HepG2 (cell line): Measurements from ENCODE around the gene AANAT. TPM values are rescaled to one million over a fixed set of nuclear protein-coding genes. Genes with fewer than 3 reads are reported as not detected.

Experiments
- CSRNP1 ChIP-seq: sonication (generic); formaldehyde crosslinking; IDR thresholded peaks from 2 replicates; pipeline ENCODE4 v1.8.1; 2023; ENCODE audit warnings: mild to moderate bottlenecking, missing genetic modification reagents
- MED1 ChIP-seq: sonication (generic); formaldehyde crosslinking; IDR thresholded peaks from 2 replicates; pipeline ENCODE4 v1.4.0; 2020; ENCODE audit warnings: missing genetic modification reagents
- PATZ1 ChIP-seq: sonication (generic); formaldehyde crosslinking; IDR thresholded peaks from 2 replicates; pipeline ENCODE4 v1.4.0; 2020; ENCODE audit warnings: missing genetic modification reagents
- PPARG ChIP-seq: conservative IDR thresholded peaks from 2 replicates; pipeline ENCODE4 v1.6.1; 2016; ENCODE audit warnings: missing biosample characterization, missing genetic modification reagents
- SCMH1 ChIP-seq: sonication (generic); formaldehyde crosslinking; IDR thresholded peaks from 2 replicates; pipeline ENCODE4 v1.9.0; 2021; ENCODE audit warnings: missing genetic modification reagents, mild to moderate bottlenecking, borderline replicate concordance
- SPEN ChIP-seq: sonication (generic); formaldehyde crosslinking; IDR thresholded peaks from 2 replicates; pipeline ENCODE4 v1.5.1; 2020; ENCODE audit warnings: low read depth, mild to moderate bottlenecking, missing genetic modification reagents
- UBTF ChIP-seq: sonication (generic); formaldehyde crosslinking; IDR thresholded peaks from 2 replicates; pipeline ENCODE4 v1.4.0; 2020; ENCODE audit warnings: mild to moderate bottlenecking, missing genetic modification reagents
- ZNF225 ChIP-seq: sonication (generic); formaldehyde crosslinking; IDR thresholded peaks from 2 replicates; pipeline ENCODE4 v1.4.0; 2020; ENCODE audit warnings: mild to moderate bottlenecking, missing genetic modification reagents
- ZNF629 ChIP-seq: sonication (generic); formaldehyde crosslinking; conservative IDR thresholded peaks from 2 replicates; pipeline ENCODE4 v1.5.0; 2020; ENCODE audit warnings: missing genetic modification reagents
- polyA plus RNA-seq, 8 experiments: library from polyadenylated mRNA; depleted of rRNA in 3 of 8; stranded (reverse) in 7 of 8; unstranded in 1 of 8; fragments of >200 nt; fragmentation: Illumina TruSeq in 4 of 8; extraction: Trizol in 4 of 8; gene quantifications; 2 replicates each; pipeline versions ENCODE4 v1.2.1 to v1.2.3, GENCODE V29; 2011 to 2016; ENCODE audit warnings: low read depth in 4 of 8, missing spikeins in 1 of 8, mixed read lengths in 1 of 8; ENCODE audit not compliant: insufficient read depth in 1 of 8
- total RNA-seq, 5 experiments: library from RNA; depleted of rRNA; stranded (reverse); fragments of >200 nt; fragmentation: Illumina TruSeq; extraction: Trizol; gene quantifications; 2 replicates each; pipeline ENCODE4 v1.2.3, GENCODE V29; 2016; ENCODE audit warnings: low read depth in 1 of 5
- TF ChIP-seq, protein P1 (sequence below): sonication (generic); formaldehyde crosslinking; IDR thresholded peaks from 2 replicates; pipeline ENCODE4 v1.4.0; 2020; ENCODE audit warnings: low read depth, missing genetic modification reagents
- TF ChIP-seq, protein P2 (sequence below): IDR thresholded peaks from 2 replicates; pipeline ENCODE4 v1.6.1; 2016
- TF ChIP-seq, protein P3 (sequence below): fragments of 450-650 bp; IDR thresholded peaks from 2 replicates; pipeline ENCODE4 v1.6.1; 2016

AANAT gene
- total and polyA plus RNA-seq, 2 of the 13 experiments (the other 11 are each of a cell fraction or from before 2014, with no cell fraction given), result 0.07 TPM; not detected in 1

DNA sequence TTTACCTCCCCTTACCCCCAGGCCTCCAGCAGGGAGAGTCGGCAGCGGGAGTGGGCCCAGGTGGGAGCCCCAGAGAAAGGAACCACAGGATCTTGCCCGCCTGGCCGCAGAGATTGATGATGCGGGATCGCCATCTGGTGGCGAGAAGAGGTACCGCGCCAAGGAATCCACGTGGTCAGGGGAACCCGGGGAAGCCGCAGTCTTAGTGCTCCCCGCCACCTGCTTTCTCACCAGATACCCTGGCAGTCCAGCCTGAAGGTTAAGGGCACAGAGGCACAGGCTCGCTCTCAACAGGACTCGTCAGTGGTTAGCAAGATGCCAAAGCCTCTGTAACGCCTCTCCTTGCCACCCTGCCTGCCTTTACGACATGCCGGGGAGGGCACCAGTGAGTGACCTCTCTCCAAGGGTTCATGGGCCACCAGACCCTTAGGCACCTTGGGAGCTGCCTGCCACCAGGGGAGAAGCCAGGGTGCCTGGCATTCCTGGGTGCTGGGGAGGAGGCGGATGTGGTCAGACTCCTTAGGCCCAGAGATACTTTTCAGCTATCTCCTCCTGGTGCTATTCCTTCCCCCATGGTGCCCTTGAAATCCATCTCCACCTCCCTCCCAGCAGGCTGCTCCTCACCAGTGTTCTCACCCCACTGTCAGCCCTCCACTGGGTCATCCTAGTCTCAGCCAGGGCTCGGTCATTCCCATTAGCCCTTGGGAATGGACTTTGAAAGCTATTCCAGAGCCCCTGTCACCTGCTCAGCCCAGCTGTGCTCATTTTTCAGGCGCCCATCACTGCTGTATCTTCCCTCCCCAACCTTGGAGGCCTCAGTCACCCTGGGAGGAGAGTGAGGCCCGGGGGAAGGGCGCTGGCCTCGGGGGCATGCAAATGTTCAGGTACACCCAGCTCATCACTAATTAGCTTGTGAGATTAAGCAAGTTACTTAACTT, 39.3 kb downstream of the AANAT start (continued):
- TF ChIP-seq, protein P1, sequence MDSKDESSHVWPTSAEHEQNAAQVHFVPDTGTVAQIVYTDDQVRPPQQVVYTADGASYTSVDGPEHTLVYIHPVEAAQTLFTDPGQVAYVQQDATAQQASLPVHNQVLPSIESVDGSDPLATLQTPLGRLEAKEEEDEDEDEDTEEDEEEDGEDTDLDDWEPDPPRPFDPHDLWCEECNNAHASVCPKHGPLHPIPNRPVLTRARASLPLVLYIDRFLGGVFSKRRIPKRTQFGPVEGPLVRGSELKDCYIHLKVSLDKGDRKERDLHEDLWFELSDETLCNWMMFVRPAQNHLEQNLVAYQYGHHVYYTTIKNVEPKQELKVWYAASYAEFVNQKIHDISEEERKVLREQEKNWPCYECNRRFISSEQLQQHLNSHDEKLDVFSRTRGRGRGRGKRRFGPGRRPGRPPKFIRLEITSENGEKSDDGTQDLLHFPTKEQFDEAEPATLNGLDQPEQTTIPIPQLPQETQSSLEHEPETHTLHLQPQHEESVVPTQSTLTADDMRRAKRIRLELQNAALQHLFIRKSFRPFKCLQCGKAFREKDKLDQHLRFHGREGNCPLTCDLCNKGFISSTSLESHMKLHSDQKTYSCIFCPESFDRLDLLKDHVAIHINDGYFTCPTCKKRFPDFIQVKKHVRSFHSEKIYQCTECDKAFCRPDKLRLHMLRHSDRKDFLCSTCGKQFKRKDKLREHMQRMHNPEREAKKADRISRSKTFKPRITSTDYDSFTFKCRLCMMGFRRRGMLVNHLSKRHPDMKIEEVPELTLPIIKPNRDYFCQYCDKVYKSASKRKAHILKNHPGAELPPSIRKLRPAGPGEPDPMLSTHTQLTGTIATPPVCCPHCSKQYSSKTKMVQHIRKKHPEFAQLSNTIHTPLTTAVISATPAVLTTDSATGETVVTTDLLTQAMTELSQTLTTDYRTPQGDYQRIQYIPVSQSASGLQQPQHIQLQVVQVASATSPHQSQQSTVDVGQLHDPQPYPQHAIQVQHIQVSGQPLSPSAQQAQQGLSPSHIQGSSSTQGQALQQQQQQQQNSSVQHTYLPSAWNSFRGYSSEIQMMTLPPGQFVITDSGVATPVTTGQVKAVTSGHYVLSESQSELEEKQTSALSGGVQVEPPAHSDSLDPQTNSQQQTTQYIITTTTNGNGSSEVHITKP (CRISPR knock-in tag), result no peak
- no peak for TF ChIP-seq ZNF225 (CRISPR knock-in tag)
- no peak for TF ChIP-seq SPEN
- TF ChIP-seq PPARG, result no peak; the same call in 1 of the 2 replicates
- peak; percentile 45; the same call in 1 of the 2 replicates for TF ChIP-seq UBTF (CRISPR knock-in tag)
- TF ChIP-seq ZNF629 (CRISPR knock-in tag), result no peak
- TF ChIP-seq CSRNP1 (CRISPR knock-in tag), result peak; percentile 68; the same call in 1 of the 2 replicates
- TF ChIP-seq, protein P2, sequence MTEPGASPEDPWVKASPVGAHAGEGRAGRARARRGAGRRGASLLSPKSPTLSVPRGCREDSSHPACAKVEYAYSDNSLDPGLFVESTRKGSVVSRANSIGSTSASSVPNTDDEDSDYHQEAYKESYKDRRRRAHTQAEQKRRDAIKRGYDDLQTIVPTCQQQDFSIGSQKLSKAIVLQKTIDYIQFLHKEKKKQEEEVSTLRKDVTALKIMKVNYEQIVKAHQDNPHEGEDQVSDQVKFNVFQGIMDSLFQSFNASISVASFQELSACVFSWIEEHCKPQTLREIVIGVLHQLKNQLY (CRISPR knock-in tag), result 0 out of 2 replicates have a peak, but pooled peaks have one; percentile 51
- no peak for TF ChIP-seq SCMH1 (CRISPR knock-in tag)
- TF ChIP-seq MED1, result 0 out of 2 replicates have a peak, but pooled peaks have one; percentile 55
- peak; percentile 75 for TF ChIP-seq PATZ1 (CRISPR knock-in tag)
- TF ChIP-seq, protein P3, sequence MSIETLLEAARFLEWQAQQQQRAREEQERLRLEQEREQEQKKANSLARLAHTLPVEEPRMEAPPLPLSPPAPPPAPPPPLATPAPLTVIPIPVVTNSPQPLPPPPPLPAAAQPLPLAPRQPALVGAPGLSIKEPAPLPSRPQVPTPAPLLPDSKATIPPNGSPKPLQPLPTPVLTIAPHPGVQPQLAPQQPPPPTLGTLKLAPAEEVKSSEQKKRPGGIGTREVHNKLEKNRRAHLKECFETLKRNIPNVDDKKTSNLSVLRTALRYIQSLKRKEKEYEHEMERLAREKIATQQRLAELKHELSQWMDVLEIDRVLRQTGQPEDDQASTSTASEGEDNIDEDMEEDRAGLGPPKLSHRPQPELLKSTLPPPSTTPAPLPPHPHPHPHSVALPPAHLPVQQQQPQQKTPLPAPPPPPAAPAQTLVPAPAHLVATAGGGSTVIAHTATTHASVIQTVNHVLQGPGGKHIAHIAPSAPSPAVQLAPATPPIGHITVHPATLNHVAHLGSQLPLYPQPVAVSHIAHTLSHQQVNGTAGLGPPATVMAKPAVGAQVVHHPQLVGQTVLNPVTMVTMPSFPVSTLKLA, result peak; percentile 81
